ENCODE measurements around the gene RUNX3.

RUNX3 gene

GRCh38 chr1:24963099-24963872 lies 33.2 kb upstream of the RUNX3 start:
- peak; percentile 73 for DNase-seq

- peak; percentile 47 for DNase-seq
Measured at GRCh38 chr1:24961961-24962861, 32.1 kb upstream of the RUNX3 start.

- DNase-seq = no peak
Measured at GRCh38 chr1:24961334-24961733, 31.3 kb upstream of the RUNX3 start.

- no peak for DNase-seq
Measured at GRCh38 chr1:24960071-24960801, 30.2 kb upstream of the RUNX3 start.

GRCh38 chr1:24959623-24959975 lies 29.5 kb upstream of the RUNX3 start:
- no peak for DNase-seq

- no peak for DNase-seq
Measured at GRCh38 chr1:24958766-24959622, 28.9 kb upstream of the RUNX3 start.

- no peak for DNase-seq
Measured at GRCh38 chr1:24957808-24958752, 28.0 kb upstream of the RUNX3 start.

GRCh38 chr1:24957016-24957807 lies 27.1 kb upstream of the RUNX3 start:
- no peak for DNase-seq

GRCh38 chr1:24955779-24956365 lies 25.8 kb upstream of the RUNX3 start:
- DNase-seq = no peak

- DNase-seq = peak; percentile 78
Measured at GRCh38 chr1:24955161-24955560, 25.1 kb upstream of the RUNX3 start.

- DNase-seq = no peak
Measured at GRCh38 chr1:24954631-24955030, 24.6 kb upstream of the RUNX3 start.

GRCh38 chr1:24954022-24954421 lies 23.9 kb upstream of the RUNX3 start:
- DNase-seq = no peak

- peak; percentile 48 for DNase-seq
Measured at GRCh38 chr1:24952413-24952841, 22.4 kb upstream of the RUNX3 start.

- no peak for DNase-seq
Measured at GRCh38 chr1:24951810-24952412, 21.8 kb upstream of the RUNX3 start.

GRCh38 chr1:24951337-24951736 lies 21.3 kb upstream of the RUNX3 start:
- DNase-seq = no peak

GRCh38 chr1:24949331-24949881 lies 19.3 kb upstream of the RUNX3 start:
- DNase-seq = no peak

- DNase-seq = no peak
Measured at GRCh38 chr1:24948079-24948827, 18.2 kb upstream of the RUNX3 start.
